HG03575 (cell line): ENCODE results near the gene EPHB4.
"Not testable (repeated sequence)": the region's sequence is repeated elsewhere in the genome, so short reads cannot be mapped to it uniquely, and the experiment has no call there.

Experiments used
- ATAC-seq: cut with Tn5 transposase; IDR thresholded peaks from one replicate; pipeline ENCODE4 v1.9.1; 2021; ENCODE audit not compliant: unreplicated experiment, insufficient number of reproducible peaks, low FRiP score; ENCODE audit errors: extremely low read depth

The EPHB4 gene

GRCh38 chr7:100824499-100825214, 2.7 kb downstream of the EPHB4 start:
- no peak for ATAC-seq

- ATAC-seq, result no peak
Observed at GRCh38 chr7:100823534-100823933, 3.8 kb downstream of the EPHB4 start.

- no peak for ATAC-seq
Observed at GRCh38 chr7:100823140-100823525, 4.2 kb downstream of the EPHB4 start.

- no peak for ATAC-seq
Observed at GRCh38 chr7:100822236-100823139, 4.8 kb downstream of the EPHB4 start.

GRCh38 chr7:100819586-100819985, 7.7 kb downstream of the EPHB4 start:
- no peak for ATAC-seq

GRCh38 chr7:100818825-100819224, 8.5 kb downstream of the EPHB4 start:
- ATAC-seq, result no peak

GRCh38 chr7:100818366-100818765, 9.0 kb downstream of the EPHB4 start:
- ATAC-seq, result no peak

- no peak for ATAC-seq
Observed at GRCh38 chr7:100817097-100817496, 10.2 kb downstream of the EPHB4 start.

- ATAC-seq, result not testable (repeated sequence)
Observed at GRCh38 chr7:100816515-100816914, 10.8 kb downstream of the EPHB4 start.

- no peak for ATAC-seq
Observed at GRCh38 chr7:100812729-100813128, 14.6 kb downstream of the EPHB4 start.

- ATAC-seq, result no peak
Observed at GRCh38 chr7:100811480-100811879, 15.8 kb downstream of the EPHB4 start.

GRCh38 chr7:100808354-100808875, 18.9 kb downstream of the EPHB4 start:
- ATAC-seq, result no peak

GRCh38 chr7:100806883-100807282, 20.4 kb downstream of the EPHB4 start:
- not testable (repeated sequence) for ATAC-seq

GRCh38 chr7:100806276-100806675, 21.0 kb downstream of the EPHB4 start:
- ATAC-seq, result no peak

GRCh38 chr7:100804681-100805431, 22.5 kb downstream of the EPHB4 start:
- no peak for ATAC-seq

GRCh38 chr7:100803398-100804161, 23.7 kb downstream of the EPHB4 start:
- peak; percentile 83 for ATAC-seq

- ATAC-seq, result no peak
Observed at GRCh38 chr7:100802951-100803350, 24.4 kb downstream of the EPHB4 start.

GRCh38 chr7:100801833-100802568, 25.3 kb downstream of the EPHB4 start:
- ATAC-seq, result no peak
